Measurements from ENCODE around the gene MTUS2.

The MTUS2 gene

DNA sequence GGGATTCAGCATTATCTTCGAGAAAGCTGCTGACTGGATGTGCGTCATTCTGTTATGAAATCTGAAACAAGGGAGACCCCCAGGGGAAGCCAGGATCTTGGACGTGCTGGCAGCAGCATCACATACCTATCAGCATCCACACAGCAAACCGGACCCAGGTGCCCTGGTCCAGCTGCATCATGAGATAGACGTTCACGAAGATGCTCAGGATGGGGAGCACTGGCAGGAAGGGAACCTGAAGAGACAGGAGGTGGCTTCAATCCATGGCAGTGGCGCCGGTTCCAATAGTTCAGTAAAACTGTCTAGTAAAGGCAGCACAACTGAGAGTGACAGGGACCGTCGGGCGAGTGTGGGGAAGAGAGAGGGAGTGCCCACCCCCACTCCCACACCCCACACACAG is 695.9 kb downstream of the MTUS2 start:
- no peak for DNase-seq (ENCODE audit: extremely low spot score)
- TF ChIP-seq SP1 (IDR thresholded peaks at IDR 0.05) (no peak), ZNF384 (IDR thresholded peaks at IDR 0.05) (no peak), ARNT (IDR thresholded peaks at IDR 0.05) (no peak), L3MBTL2 (conservative IDR thresholded peaks at IDR 0.05) (no peak), BHLHE40 (IDR thresholded peaks at IDR 0.05; ENCODE audit: borderline replicate concordance) (no peak), TARDBP (IDR thresholded peaks at IDR 0.05) (no peak)
- TF ChIP-seq, protein P1, sequence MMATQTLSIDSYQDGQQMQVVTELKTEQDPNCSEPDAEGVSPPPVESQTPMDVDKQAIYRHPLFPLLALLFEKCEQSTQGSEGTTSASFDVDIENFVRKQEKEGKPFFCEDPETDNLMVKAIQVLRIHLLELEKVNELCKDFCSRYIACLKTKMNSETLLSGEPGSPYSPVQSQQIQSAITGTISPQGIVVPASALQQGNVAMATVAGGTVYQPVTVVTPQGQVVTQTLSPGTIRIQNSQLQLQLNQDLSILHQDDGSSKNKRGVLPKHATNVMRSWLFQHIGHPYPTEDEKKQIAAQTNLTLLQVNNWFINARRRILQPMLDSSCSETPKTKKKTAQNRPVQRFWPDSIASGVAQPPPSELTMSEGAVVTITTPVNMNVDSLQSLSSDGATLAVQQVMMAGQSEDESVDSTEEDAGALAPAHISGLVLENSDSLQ (IDR thresholded peaks at IDR 0.05): no peak
- ChIA-PET POLR2A (no interaction called here), CTCF (no interaction called here)

DNA sequence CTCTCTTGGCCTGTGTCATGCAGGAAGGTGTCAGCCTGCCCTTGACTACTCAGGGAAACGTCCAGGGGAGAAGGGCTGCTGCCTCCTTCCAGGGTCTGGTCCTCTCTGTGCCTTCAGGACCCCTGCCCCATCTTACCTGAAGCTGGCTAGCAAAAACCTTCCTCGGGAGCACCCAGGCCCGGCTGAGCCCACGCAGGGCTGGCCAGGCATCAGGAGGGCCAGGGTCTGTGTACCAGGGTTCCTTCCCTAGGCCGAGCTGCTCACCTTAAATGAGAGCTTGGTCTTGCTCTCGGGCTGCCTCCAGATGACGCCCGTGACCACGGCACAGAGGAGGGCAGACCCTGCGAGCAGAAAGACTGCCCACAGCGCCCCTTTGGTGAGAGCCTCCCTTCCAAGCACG is 696.7 kb downstream of the MTUS2 start:
- DNase-seq (ENCODE audit: extremely low spot score): no peak
- POLR2A ChIA-PET: no interaction called here
- TF ChIP-seq HDGF (IDR thresholded peaks at IDR 0.05; ENCODE audit: borderline replicate concordance) (no peak), FOXA1 (IDR thresholded peaks at IDR 0.05) (no peak), ELF4 (IDR thresholded peaks at IDR 0.05) (no peak), FOXM1 (IDR thresholded peaks at IDR 0.05; ENCODE audit: borderline replicate concordance) (no peak), ARNT (IDR thresholded peaks at IDR 0.05) (no peak), FOXK2 (IDR thresholded peaks at IDR 0.05) (no peak), L3MBTL2 (conservative IDR thresholded peaks at IDR 0.05) (no peak), TARDBP (IDR thresholded peaks at IDR 0.05) (no peak), SUZ12 (IDR thresholded peaks at IDR 0.05) (no peak), LEF1 (IDR thresholded peaks at IDR 0.05; ENCODE audit: borderline replicate concordance) (no peak), SP1 (IDR thresholded peaks at IDR 0.05) (no peak)
- CTCF ChIA-PET: no interaction called here

- POLR2A ChIA-PET: no interaction called here
- TF ChIP-seq HDGF (IDR thresholded peaks at IDR 0.05; ENCODE audit: borderline replicate concordance): no peak
- TF ChIP-seq SP1 (IDR thresholded peaks at IDR 0.05): no peak
- no peak for TF ChIP-seq SUZ12 (IDR thresholded peaks at IDR 0.05)
- TF ChIP-seq LEF1 (IDR thresholded peaks at IDR 0.05; ENCODE audit: borderline replicate concordance): no peak
- TF ChIP-seq ELF4 (IDR thresholded peaks at IDR 0.05): no peak
- TF ChIP-seq, protein P1 (IDR thresholded peaks at IDR 0.05): no peak
- TF ChIP-seq NFRKB (IDR thresholded peaks at IDR 0.05): no peak
- no peak for DNase-seq (ENCODE audit: extremely low spot score)
- CTCF ChIA-PET: no interaction called here
Measured at GRCh38 chr13:29519921-29520320, 699.8 kb downstream of the MTUS2 start.

DNA sequence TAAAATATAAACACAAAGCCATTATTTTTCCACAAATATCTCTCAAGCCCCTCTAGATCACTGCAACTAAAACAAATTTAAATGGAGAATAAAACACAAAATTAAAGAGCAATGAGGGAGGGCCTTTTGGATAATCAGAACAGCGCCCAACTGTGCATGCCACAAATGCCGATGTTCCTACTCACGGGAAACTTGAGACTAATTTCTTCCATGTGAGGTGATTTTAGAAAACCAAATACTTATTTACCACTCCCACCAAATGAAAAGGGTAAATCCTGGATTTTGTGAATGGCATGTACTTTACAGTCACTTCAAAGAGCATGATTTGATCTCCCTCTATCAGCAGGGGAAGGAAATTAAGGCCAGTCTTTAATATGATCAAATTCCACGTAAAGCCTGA is 700.5 kb downstream of the MTUS2 start:
- DNase-seq (ENCODE audit: extremely low spot score): no peak
- POLR2A ChIA-PET: no interaction called here
- CTCF ChIA-PET: no interaction called here
- TF ChIP-seq ARNT (IDR thresholded peaks at IDR 0.05): no peak
- no peak for TF ChIP-seq CTBP1 (IDR thresholded peaks at IDR 0.05; ENCODE audit: borderline replicate concordance)
- no peak for TF ChIP-seq L3MBTL2 (conservative IDR thresholded peaks at IDR 0.05)
- no peak for TF ChIP-seq ELF4 (IDR thresholded peaks at IDR 0.05)
- TF ChIP-seq ZNF384 (IDR thresholded peaks at IDR 0.05): no peak
- no peak for TF ChIP-seq NFRKB (IDR thresholded peaks at IDR 0.05)
- TF ChIP-seq BHLHE40 (IDR thresholded peaks at IDR 0.05; ENCODE audit: borderline replicate concordance): no peak
- TF ChIP-seq FOXA1 (IDR thresholded peaks at IDR 0.05): no peak
- no peak for TF ChIP-seq LEF1 (IDR thresholded peaks at IDR 0.05; ENCODE audit: borderline replicate concordance)
- TF ChIP-seq SP1 (IDR thresholded peaks at IDR 0.05): no peak
- no peak for TF ChIP-seq FOXK2 (IDR thresholded peaks at IDR 0.05)
- no peak for TF ChIP-seq FOXM1 (IDR thresholded peaks at IDR 0.05; ENCODE audit: borderline replicate concordance)

GRCh38 chr13:29521336-29521735 is 701.2 kb downstream of the MTUS2 start:
- TF ChIP-seq SUZ12 (IDR thresholded peaks at IDR 0.05): no peak
- TF ChIP-seq, protein P1 (IDR thresholded peaks at IDR 0.05): no peak
- TF ChIP-seq ARNT (IDR thresholded peaks at IDR 0.05): no peak
- TF ChIP-seq FOXK2 (IDR thresholded peaks at IDR 0.05): no peak
- no peak for TF ChIP-seq NFRKB (IDR thresholded peaks at IDR 0.05)
- TF ChIP-seq TARDBP (IDR thresholded peaks at IDR 0.05): no peak
- no peak for TF ChIP-seq LEF1 (IDR thresholded peaks at IDR 0.05; ENCODE audit: borderline replicate concordance)
- no peak for TF ChIP-seq BHLHE40 (IDR thresholded peaks at IDR 0.05; ENCODE audit: borderline replicate concordance)
- no peak for TF ChIP-seq FOXM1 (IDR thresholded peaks at IDR 0.05; ENCODE audit: borderline replicate concordance)
- ChIA-PET CTCF (no interaction called here), POLR2A (no interaction called here)
- DNase-seq (ENCODE audit: extremely low spot score): no peak

DNA sequence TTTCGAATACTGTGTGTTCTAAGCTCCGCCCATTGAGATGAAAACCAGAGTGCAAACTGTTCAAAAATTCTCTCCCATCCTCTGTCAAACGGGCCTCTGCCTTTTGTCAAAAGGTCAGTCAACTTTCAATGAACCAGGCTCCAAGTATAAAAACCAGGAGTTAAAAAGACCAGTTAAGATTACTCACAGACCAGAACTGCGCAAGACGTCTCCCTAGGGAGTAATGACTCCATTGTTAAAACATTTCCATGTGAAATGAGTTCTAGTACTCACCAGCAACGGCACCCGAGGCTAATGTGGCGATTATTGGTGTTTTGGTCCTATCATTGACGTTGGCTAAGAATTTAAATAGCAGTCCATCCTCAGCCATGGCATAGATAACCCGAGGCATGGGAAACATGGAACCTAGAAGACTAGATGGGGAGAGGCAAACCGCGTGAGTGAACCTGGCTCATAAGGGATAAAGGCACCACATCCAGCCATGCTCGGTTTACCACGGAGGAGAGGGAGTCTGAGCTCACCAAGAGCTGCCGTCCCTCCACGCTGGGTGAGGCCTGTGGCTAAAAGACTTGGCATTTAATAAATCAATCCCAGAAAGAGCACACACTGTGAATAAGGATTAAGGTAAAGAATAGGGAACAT is 702.0 kb downstream of the MTUS2 start:
- CTCF ChIA-PET: no interaction called here
- POLR2A ChIA-PET: no interaction called here

More for the DNA sequence above, 702.0 kb downstream of the MTUS2 start:
- TF ChIP-seq L3MBTL2 (conservative IDR thresholded peaks at IDR 0.05) (no peak), CTBP1 (IDR thresholded peaks at IDR 0.05; ENCODE audit: borderline replicate concordance) (no peak), FOXM1 (IDR thresholded peaks at IDR 0.05; ENCODE audit: borderline replicate concordance) (no peak), BHLHE40 (IDR thresholded peaks at IDR 0.05; ENCODE audit: borderline replicate concordance) (no peak), ZNF384 (IDR thresholded peaks at IDR 0.05) (no peak), HDGF (IDR thresholded peaks at IDR 0.05; ENCODE audit: borderline replicate concordance) (no peak), NFRKB (IDR thresholded peaks at IDR 0.05) (no peak), SUZ12 (IDR thresholded peaks at IDR 0.05) (no peak), FOXK2 (IDR thresholded peaks at IDR 0.05) (no peak), LEF1 (IDR thresholded peaks at IDR 0.05; ENCODE audit: borderline replicate concordance) (no peak), ARNT (IDR thresholded peaks at IDR 0.05) (no peak), FOXA1 (IDR thresholded peaks at IDR 0.05) (no peak), SP1 (IDR thresholded peaks at IDR 0.05) (no peak), TARDBP (IDR thresholded peaks at IDR 0.05) (no peak), ELF4 (IDR thresholded peaks at IDR 0.05) (no peak)
- TF ChIP-seq, protein P1 (IDR thresholded peaks at IDR 0.05): no peak
- no peak for DNase-seq (ENCODE audit: extremely low spot score)

Measured in HEK293T (cell line).